BE2C (cell line): Measurements from ENCODE around the gene FARP1.

Experiments used
- DNase-seq: peaks from one replicate; pipeline ENCODE4 v3.0.0-alpha.2; 2020
- H3K27me3 ChIP-seq: fragments of 250-450 bp; sonication (Bioruptor Pico); 2 replicates; pipeline ENCODE4 v1.5.1; 2020; ENCODE audit warnings: mild to moderate bottlenecking
- H3K36me3 ChIP-seq: fragments of 250-450 bp; sonication (Bioruptor Pico); 2 replicates; pipeline ENCODE4 v1.5.1; 2020; ENCODE audit warnings: mild to moderate bottlenecking
- H3K4me1 ChIP-seq: fragments of 250-450 bp; sonication (Bioruptor Pico); 2 replicates; pipeline ENCODE4 v1.5.1; 2020
- H3K4me3 ChIP-seq: 2 replicates; pipeline ENCODE4 v1.5.1; 2011; ENCODE audit warnings: low read depth, low read length
- H3K9me3 ChIP-seq: fragments of 250-450 bp; sonication (Bioruptor Pico); 2 replicates; pipeline ENCODE4 v1.5.1; 2020
- TF ChIP-seq, protein P1 (sequence below): IDR thresholded peaks from 2 replicates; pipeline ENCODE4 v1.5.1; 2012; ENCODE audit warnings: mild to moderate bottlenecking, low read depth, low read length

Gene FARP1

DNA sequence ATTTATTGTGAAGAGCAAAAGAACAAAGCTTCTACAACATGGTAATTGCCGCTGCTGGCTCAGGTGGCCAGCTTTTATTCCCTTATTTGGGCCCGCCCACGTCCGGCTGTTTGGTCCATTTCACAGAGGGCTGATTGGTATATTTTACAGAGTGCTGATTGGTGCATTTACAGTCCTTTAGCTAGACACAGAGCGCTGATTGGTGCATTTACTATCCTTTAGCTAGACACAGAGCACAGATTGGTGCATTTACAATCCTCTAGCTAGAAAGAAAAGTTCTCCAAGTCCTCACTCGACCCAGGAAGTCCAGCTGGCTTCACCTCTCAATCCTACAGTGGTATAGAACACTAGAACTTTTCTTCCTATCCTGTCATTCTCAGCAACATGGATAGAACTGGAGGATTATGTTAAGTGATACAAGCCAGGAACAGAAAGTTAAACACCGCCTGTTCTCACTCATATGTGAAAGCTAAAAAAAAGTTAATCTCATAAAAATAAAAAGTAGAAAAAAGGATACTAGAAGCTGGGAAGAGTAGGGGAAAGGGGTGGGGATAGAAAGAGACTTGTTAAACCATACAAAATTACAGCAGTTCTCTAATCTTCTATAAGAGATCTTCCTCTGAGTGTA lies 33.6 kb upstream of the FARP1 start:
- H3K4me1 ChIP-seq: peaks cover 7% of the 10 kb centered on the region
- no peaks in the 10 kb centered on the region for H3K9me3 ChIP-seq
- H3K27me3 ChIP-seq: no peaks in the 10 kb centered on the region
- DNase-seq: no peak
- H3K4me3 ChIP-seq: no peak overlapping the region
- H3K36me3 ChIP-seq: no peaks in the 10 kb centered on the region
- TF ChIP-seq, protein P1, sequence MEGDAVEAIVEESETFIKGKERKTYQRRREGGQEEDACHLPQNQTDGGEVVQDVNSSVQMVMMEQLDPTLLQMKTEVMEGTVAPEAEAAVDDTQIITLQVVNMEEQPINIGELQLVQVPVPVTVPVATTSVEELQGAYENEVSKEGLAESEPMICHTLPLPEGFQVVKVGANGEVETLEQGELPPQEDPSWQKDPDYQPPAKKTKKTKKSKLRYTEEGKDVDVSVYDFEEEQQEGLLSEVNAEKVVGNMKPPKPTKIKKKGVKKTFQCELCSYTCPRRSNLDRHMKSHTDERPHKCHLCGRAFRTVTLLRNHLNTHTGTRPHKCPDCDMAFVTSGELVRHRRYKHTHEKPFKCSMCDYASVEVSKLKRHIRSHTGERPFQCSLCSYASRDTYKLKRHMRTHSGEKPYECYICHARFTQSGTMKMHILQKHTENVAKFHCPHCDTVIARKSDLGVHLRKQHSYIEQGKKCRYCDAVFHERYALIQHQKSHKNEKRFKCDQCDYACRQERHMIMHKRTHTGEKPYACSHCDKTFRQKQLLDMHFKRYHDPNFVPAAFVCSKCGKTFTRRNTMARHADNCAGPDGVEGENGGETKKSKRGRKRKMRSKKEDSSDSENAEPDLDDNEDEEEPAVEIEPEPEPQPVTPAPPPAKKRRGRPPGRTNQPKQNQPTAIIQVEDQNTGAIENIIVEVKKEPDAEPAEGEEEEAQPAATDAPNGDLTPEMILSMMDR: no peak

DNA sequence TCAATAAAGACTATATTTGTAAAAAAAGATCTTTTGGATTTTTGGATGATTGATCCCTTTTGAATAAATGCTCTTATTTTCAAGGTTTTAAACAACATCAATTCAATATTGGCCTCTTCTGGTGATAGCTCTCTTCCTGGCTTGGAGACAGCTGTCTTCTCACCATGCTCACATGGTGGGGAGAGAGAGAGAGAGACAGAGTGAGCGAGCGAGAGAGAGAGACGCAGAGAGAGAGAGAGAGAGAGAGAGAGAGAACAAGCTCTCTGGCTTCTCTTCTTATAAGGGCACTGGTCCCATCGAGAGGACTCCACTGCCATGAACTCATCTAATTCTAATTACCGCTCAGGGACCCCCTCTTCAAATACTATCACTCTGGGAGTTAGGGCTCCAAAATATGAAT lies 32.1 kb upstream of the FARP1 start:
- H3K4me3 ChIP-seq: no peak overlapping the region
- H3K4me1 ChIP-seq: no peaks in the 10 kb centered on the region
- DNase-seq: no peak
- H3K9me3 ChIP-seq: no peaks in the 10 kb centered on the region
- H3K27me3 ChIP-seq: no peaks in the 10 kb centered on the region
- H3K36me3 ChIP-seq: no peaks in the 10 kb centered on the region
- TF ChIP-seq, protein P1: no peak

DNA sequence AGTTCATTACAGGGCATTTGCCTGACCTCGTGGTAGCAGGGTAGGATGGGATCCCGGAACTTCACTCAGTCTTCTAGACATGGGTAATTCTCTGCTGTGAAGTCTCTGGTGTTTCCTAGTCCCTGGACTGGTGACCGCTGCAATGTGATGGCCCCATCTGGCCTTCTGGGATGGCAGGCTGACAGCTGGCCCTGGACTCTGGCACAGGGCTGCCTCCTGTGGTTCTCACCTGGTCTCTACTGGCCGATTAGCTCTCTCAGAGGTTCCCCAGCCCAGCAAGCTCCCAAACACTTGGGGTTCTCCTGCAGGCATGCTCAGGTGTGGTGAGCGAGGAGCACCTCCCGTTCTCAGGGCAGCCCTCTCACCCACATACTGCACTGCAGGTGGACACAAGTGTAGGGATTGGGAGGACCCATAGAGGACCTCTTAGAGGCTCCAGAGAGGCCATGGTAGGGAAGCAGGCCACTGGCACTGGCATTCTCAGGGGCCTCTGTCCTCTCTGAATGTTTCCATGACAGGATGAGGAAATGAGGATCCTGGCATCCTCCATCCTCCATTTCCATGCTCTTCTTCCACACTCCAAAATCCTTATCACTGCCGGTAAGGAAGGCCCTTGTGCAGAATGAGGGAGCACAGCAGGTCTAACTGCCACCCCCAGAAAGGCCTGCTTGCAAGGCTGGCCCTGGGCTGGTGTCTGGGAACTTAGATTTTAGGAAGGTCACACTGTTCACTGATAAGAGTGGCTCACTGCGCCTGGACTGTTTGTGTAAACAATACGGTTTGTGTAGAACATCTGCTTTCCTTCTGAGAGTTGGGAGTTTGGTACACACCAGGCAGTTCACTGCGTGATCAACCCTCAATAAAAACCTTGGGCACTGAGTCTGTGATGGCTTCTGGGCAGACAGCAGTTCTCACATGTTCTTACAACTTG lies 31.5 kb upstream of the FARP1 start:
- Histone ChIP-seq H3K36me3 (no peaks in the 10 kb centered on the region), H3K4me3 (no peak overlapping the region), H3K9me3 (no peaks in the 10 kb centered on the region), H3K27me3 (no peaks in the 10 kb centered on the region), H3K4me1 (no peaks in the 10 kb centered on the region)
- no peak for DNase-seq
- TF ChIP-seq, protein P1: no peak

DNA sequence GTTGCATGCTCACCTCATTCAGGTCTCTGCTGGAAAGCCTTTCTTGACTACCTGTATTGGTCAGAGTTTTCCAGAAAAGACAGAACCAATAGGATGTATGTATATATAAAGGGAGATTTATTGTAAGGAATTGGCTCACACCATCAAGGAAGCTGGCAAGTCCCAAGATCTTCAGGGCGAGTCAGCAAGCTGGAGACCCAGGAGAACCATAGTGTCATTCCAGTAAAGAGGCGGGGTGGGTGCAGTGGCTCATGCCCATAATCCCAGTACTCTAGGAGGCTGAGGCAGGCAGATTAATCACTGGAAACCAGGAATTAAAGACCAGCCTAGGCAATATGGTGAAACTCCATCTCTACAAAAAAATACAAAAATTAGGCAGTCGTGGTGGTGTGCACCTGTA lies 30.4 kb upstream of the FARP1 start:
- no peak for DNase-seq
- no peaks in the 10 kb centered on the region for H3K4me1 ChIP-seq
- no peaks in the 10 kb centered on the region for H3K27me3 ChIP-seq
- TF ChIP-seq, protein P1: no peak
- H3K4me3 ChIP-seq: no peak overlapping the region
- H3K36me3 ChIP-seq: no peaks in the 10 kb centered on the region
- H3K9me3 ChIP-seq: no peaks in the 10 kb centered on the region

DNA sequence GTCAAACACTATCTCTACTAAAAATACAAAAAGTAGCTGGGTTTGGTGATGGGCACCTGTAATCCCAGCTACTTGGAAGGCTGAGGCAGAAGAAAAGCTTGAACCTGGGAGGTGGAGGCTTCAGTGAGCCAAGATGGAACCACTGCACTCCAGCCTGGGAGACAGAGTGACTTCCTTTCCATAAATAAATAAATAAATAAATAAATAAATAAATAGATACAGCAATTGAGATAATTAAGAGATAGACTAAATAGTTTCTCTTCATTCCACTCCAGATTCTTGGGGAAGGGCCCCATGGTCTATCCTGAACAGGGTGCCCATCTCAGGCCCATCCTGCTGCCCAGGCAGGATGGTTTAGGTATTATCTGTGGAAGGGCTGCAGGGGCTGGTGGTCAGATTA lies 24.0 kb upstream of the FARP1 start:
- Histone ChIP-seq H3K4me1 (no peaks in the 10 kb centered on the region; the same call in 1 of the 2 replicates), H3K36me3 (no peaks in the 10 kb centered on the region), H3K27me3 (no peaks in the 10 kb centered on the region), H3K4me3 (no peak overlapping the region), H3K9me3 (0 out of 2 replicates have a peak, but pooled peaks cover 3% of the 10 kb centered on the region)
- DNase-seq: no peak
- TF ChIP-seq, protein P1: no peak

DNA sequence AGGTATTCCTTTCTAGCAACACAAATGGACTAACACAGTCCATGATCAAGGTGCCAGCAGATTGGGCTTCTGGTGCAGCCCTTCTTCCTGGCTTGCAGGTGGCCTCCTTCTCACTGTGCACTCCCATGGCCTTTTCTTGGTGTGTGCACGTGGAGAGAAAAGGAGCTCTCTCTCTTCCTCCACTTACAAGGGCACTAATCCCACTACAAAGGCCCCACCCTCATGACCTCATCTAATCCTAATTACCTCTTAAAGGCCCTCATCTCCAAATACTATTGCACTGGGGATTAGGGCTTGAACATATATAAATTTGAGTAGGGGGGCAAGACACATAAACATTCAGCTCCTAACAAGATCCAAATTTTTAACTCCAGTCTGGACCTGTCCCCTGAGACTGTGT lies 19.7 kb upstream of the FARP1 start:
- Histone ChIP-seq H3K36me3 (no peaks in the 10 kb centered on the region), H3K27me3 (no peaks in the 10 kb centered on the region), H3K9me3 (0 out of 2 replicates have a peak, but pooled peaks cover 3% of the 10 kb centered on the region), H3K4me3 (no peak overlapping the region), H3K4me1 (no peaks in the 10 kb centered on the region)
- no peak for DNase-seq
- TF ChIP-seq, protein P1: no peak
